CD14-positive monocyte (primary cell): Measurements from ENCODE around the gene IL17A. TPM values are rescaled to one million over a fixed set of nuclear protein-coding genes. Genes with fewer than 3 reads are reported as not detected.

ENCODE experiments used
- DNase-seq, 3 donors: peaks; one replicate each; pipeline ENCODE4 v3.0.0-alpha.2; 2011 to 2022
- H2AFZ ChIP-seq: 2 replicates; pipeline ENCODE4 v1.6.0; 2012; ENCODE audit warnings: mild to moderate bottlenecking, low read depth, low read length, inconsistent platforms; ENCODE audit not compliant: insufficient read depth, poor library complexity, severe bottlenecking
- H3K27ac ChIP-seq, 2 donors: 1 replicate in 1 of 2; 2 replicates in 1 of 2; pipeline ENCODE4 v1.5.1; 2012 to 2013; ENCODE audit warnings: low read length in 2 of 2, control low read depth in 1 of 2, inconsistent platforms in 1 of 2, low read depth in 1 of 2, mild to moderate bottlenecking in 1 of 2
- H3K27me3 ChIP-seq, 2 donors: one replicate each; pipeline versions ENCODE4 v1.6.0 to v1.6.1; 2011 to 2013; ENCODE audit warnings: low read length in 2 of 2; ENCODE audit not compliant: control insufficient read depth in 2 of 2, insufficient read depth in 2 of 2
- H3K36me3 ChIP-seq, 2 donors: replicated peaks in 1 of 2; 1 replicate in 1 of 2; 2 replicates in 1 of 2; pipeline versions ENCODE4 v1.5.1 to v1.6.1; 2012 to 2013; ENCODE audit warnings: low read length in 2 of 2, control low read depth in 1 of 2, inconsistent platforms in 1 of 2, mild to moderate bottlenecking in 1 of 2; ENCODE audit not compliant: insufficient read depth in 2 of 2, control insufficient read depth in 1 of 2
- H3K4me1 ChIP-seq, 2 donors: 1 replicate in 1 of 2; 2 replicates in 1 of 2; pipeline versions ENCODE4 v1.5.1 to v1.6.1; 2012 to 2013; ENCODE audit warnings: low read length in 2 of 2, control low read depth in 1 of 2, inconsistent platforms in 1 of 2, mild to moderate bottlenecking in 1 of 2, moderate library complexity in 1 of 2; ENCODE audit not compliant: insufficient read depth in 2 of 2, control insufficient read depth in 1 of 2
- H3K4me2 ChIP-seq: replicated peaks from 2 replicates; pipeline ENCODE3; 2012; ENCODE audit warnings: low read length, moderate library complexity, mild to moderate bottlenecking; ENCODE audit not compliant: poor library complexity, severe bottlenecking; ENCODE audit errors: extremely low read depth
- H3K4me3 ChIP-seq, 3 experiments: fragments of 200-600 bp in 1 of 3; sonication (generic) in 1 of 3; replicated peaks in 1 of 3; 1 replicate in 2 of 3; 2 replicates in 1 of 3; pipeline ENCODE4 v1.5.1; 2011 to 2013; ENCODE audit warnings: low read length in 3 of 3, mild to moderate bottlenecking in 3 of 3, control low read depth in 2 of 3, low read depth in 2 of 3, inconsistent platforms in 1 of 3, moderate library complexity in 1 of 3
- H3K79me2 ChIP-seq: 2 replicates; pipeline ENCODE4 v1.6.0; 2012; ENCODE audit warnings: mild to moderate bottlenecking, control low read depth, inconsistent platforms, low read length, moderate library complexity; ENCODE audit not compliant: insufficient read depth
- H3K9ac ChIP-seq: 2 replicates; pipeline ENCODE4 v1.6.0; 2017; ENCODE audit warnings: low read length, mild to moderate bottlenecking; ENCODE audit not compliant: insufficient read depth, poor library complexity, severe bottlenecking
- H3K9me3 ChIP-seq, 2 donors: replicated peaks in 1 of 2; 1 replicate in 1 of 2; 2 replicates in 1 of 2; pipeline versions ENCODE4 v1.5.1 to v1.6.1; 2012 to 2013; ENCODE audit warnings: low read length in 2 of 2, control low read depth in 1 of 2; ENCODE audit not compliant: control insufficient read depth in 1 of 2, insufficient read depth in 1 of 2
- H4K20me1 ChIP-seq: 2 replicates; pipeline ENCODE4 v1.6.0; 2012; ENCODE audit warnings: mild to moderate bottlenecking, low read length, control low read depth, moderate library complexity; ENCODE audit not compliant: insufficient read depth
- H3K27ac Mint-ChIP-seq, 7 donors: one replicate each; pipeline ENCODE4 v1.8.0; 2020; ENCODE audit warnings: mild to moderate bottlenecking in 7 of 7, mixed read lengths in 7 of 7, moderate library complexity in 6 of 7, inconsistent platforms in 2 of 7
- H3K27me3 Mint-ChIP-seq, 3 donors: one replicate each; pipeline ENCODE4 v1.8.0; 2021 to 2022; ENCODE audit warnings: low read depth in 3 of 3, mild to moderate bottlenecking in 3 of 3, mixed read lengths in 3 of 3, moderate library complexity in 3 of 3, inconsistent platforms in 1 of 3
- H3K36me3 Mint-ChIP-seq, 2 donors: one replicate each; pipeline ENCODE4 v1.8.0; 2020; ENCODE audit warnings: mixed read lengths in 2 of 2, inconsistent platforms in 1 of 2, mild to moderate bottlenecking in 1 of 2
- H3K4me1 Mint-ChIP-seq: one replicate; pipeline ENCODE4 v1.8.0; 2020; ENCODE audit warnings: mild to moderate bottlenecking, mixed read lengths
- H3K4me3 Mint-ChIP-seq, 2 donors: one replicate each; pipeline ENCODE4 v1.8.0; 2020; ENCODE audit warnings: mild to moderate bottlenecking in 2 of 2, mixed read lengths in 2 of 2, moderate library complexity in 1 of 2
- H3K9me3 Mint-ChIP-seq, 7 donors: one replicate each; pipeline ENCODE4 v1.8.0; 2020 to 2022; ENCODE audit warnings: mixed read lengths in 7 of 7, mild to moderate bottlenecking in 6 of 7, moderate library complexity in 6 of 7, inconsistent platforms in 2 of 7
- WGBS: methylation state at CpG from one replicate; pipeline ENCODE4 v1.1.5; 2013; ENCODE audit warnings: missing lambda C conversion rate; ENCODE audit not compliant: insufficient coverage; 5-methylcytosine and 5-hydroxymethylcytosine counted together
- intact Hi-C, 2 donors: fragments of 100-400 bp; cut with micrococcal nuclease; formaldehyde crosslinking; loops; one replicate each; pipeline versions ENCODE4 v1.15.0 to v1.15.1; 2023
- polyA plus RNA-seq, 3 donors: library from polyadenylated mRNA; depleted of rRNA in 1 of 3; unstranded in 2 of 3; stranded (reverse) in 1 of 3; fragments of 300-500 nt in 2 of 3; fragments of >200 nt in 1 of 3; fragmentation: Illumina TruSeq in 2 of 3; gene quantifications; 1 replicate in 2 of 3; 2 replicates in 1 of 3; pipeline ENCODE4 v1.2.3, GENCODE V29; 2012 to 2021
- TF ChIP-seq, protein P1 (sequence below): fragments of 200-600 bp; IDR thresholded peaks from one replicate; pipeline ENCODE4 v1.8.0; 2022; ENCODE audit warnings: antibody characterized with exemption, mild to moderate bottlenecking

The IL17A gene
- polyA plus RNA-seq, 3 donors: not detected

DNA sequence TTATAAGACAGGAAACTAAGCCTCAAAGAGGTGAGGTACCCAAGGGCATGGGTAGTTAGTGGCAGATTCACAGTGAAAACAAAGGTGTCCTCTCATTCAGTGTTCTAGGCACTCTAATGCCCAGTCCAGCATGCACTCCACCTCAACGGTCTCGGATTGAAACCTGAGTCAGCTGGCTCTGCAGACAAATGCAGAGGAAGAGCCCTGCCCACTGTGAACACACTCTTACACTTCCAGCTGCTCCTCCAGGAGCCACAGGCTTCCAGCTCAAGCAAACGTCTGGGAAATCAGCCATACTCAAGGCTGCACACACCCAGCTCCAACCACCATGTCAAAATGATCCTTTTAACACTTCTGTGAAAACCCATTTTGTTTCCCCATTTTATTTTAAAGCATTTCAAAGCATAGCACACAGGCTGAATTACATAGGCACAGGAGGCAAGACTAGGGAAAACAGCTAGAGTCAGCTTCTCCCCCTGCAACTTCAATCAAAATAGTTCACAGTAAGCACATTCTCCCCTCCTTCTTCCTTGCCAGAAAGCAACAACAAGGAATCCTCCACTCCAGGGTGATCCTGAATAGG, 3.0 kb upstream of the IL17A start:
- 90% methylated on average over 3 of the region's 3 CpGs for WGBS
- TF ChIP-seq, protein P1, sequence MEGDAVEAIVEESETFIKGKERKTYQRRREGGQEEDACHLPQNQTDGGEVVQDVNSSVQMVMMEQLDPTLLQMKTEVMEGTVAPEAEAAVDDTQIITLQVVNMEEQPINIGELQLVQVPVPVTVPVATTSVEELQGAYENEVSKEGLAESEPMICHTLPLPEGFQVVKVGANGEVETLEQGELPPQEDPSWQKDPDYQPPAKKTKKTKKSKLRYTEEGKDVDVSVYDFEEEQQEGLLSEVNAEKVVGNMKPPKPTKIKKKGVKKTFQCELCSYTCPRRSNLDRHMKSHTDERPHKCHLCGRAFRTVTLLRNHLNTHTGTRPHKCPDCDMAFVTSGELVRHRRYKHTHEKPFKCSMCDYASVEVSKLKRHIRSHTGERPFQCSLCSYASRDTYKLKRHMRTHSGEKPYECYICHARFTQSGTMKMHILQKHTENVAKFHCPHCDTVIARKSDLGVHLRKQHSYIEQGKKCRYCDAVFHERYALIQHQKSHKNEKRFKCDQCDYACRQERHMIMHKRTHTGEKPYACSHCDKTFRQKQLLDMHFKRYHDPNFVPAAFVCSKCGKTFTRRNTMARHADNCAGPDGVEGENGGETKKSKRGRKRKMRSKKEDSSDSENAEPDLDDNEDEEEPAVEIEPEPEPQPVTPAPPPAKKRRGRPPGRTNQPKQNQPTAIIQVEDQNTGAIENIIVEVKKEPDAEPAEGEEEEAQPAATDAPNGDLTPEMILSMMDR: no peak
- H2AFZ ChIP-seq: no peak overlapping the region
- no peaks in the 10 kb centered on the region for H3K4me1 Mint-ChIP-seq
- no peaks in the 10 kb centered on the region for H3K27me3 ChIP-seq
- DNase-seq: no peak
- no peaks in the 10 kb centered on the region for H3K36me3 ChIP-seq
- H3K27ac Mint-ChIP-seq: no peak overlapping the region
- H3K4me2 ChIP-seq: no peak overlapping the region
- intact Hi-C loops: no loop called here
- H3K9me3 ChIP-seq: no peaks in the 10 kb centered on the region
- H3K4me3 ChIP-seq: no peak overlapping the region
- H3K27me3 Mint-ChIP-seq: peaks cover 2 to 4% (median 3%) of the 10 kb centered on the region in 3 donors
- H3K79me2 ChIP-seq: no peaks in the 10 kb centered on the region
- H3K36me3 Mint-ChIP-seq: no peaks in the 10 kb centered on the region
- H3K9me3 Mint-ChIP-seq: no peaks in the 10 kb centered on the region
- H4K20me1 ChIP-seq: no peaks in the 10 kb centered on the region
- no peak overlapping the region for H3K9ac ChIP-seq
- no peaks in the 10 kb centered on the region for H3K4me1 ChIP-seq
- H3K4me3 Mint-ChIP-seq: no peak overlapping the region
- H3K27ac ChIP-seq: no peak overlapping the region

DNA sequence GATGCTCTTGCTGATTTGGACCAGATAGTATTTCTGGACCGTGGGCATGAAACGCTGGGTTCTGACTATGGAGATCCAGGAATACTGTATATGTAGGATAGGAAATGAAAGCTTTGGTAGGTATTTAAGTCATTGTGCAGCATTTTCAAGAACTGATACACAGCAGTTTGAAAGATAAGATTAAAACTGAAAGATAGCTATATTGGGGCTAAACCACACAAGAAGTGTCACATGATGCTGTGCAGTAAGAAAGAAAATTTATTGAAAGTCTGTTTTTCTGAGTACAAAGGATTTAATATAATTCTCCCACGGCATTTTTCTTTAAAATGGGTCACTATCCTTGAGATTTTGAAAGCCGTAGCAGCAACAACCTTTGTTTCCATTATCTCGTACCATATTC, 305 bp downstream of the IL17A start:
- Mint-ChIP-seq H3K4me1 (no peaks in the 10 kb centered on the region), H3K9me3 (peaks cover 0 to 2% (median 0%) of the 10 kb centered on the region in 7 donors), H3K27ac (no peak overlapping the region), H3K27me3 (peaks cover 2 to 6% (median 3%) of the 10 kb centered on the region in 3 donors), H3K4me3 (no peak overlapping the region), H3K36me3 (no peaks in the 10 kb centered on the region)
- Histone ChIP-seq H3K4me3 (no peak overlapping the region), H3K27ac (no peak overlapping the region), H3K27me3 (no peaks in the 10 kb centered on the region), H3K79me2 (no peaks in the 10 kb centered on the region), H3K4me2 (no peak overlapping the region), H2AFZ (no peak overlapping the region), H3K9me3 (no peaks in the 10 kb centered on the region), H3K9ac (no peak overlapping the region), H3K4me1 (no peaks in the 10 kb centered on the region), H3K36me3 (no peaks in the 10 kb centered on the region), H4K20me1 (no peaks in the 10 kb centered on the region)
- TF ChIP-seq, protein P1: no peak
- no peak for DNase-seq
- 100% methylated on average over 2 of the region's 5 CpGs for WGBS
- intact Hi-C loops: no loop called here
